ENCODE measurements around the gene BEND6. TPM values are rescaled to one million over a fixed set of nuclear protein-coding genes. Genes with fewer than 3 reads are reported as not detected.

BEND6 gene
- total and polyA plus RNA-seq, 10 donors: 0.26 to 1.0 (median 0.52) TPM; not detected in 1

GRCh38 chr6:56978530-56978929, 23.6 kb downstream of the BEND6 start:
- peaks cover 0 to 32% (median 21%) of the 10 kb centered on the region in 8 donors for H3K9me3 ChIP-seq
- no peaks in the 10 kb centered on the region for H3K27me3 ChIP-seq (replicated peaks in 1 of 7)
- intact Hi-C loops (cut with DNase I; ENCODE audit: low total_unique reads): no loop called here
- H3K4me1 ChIP-seq: no peaks in the 10 kb centered on the region
- no peak overlapping the region for H3K4me3 ChIP-seq
- no peak for DNase-seq
- H3K27ac ChIP-seq: no peak overlapping the region
- TF ChIP-seq POLR2AphosphoS5 (IDR thresholded peaks at IDR 0.05): no peak
- TF ChIP-seq POLR2A (IDR thresholded peaks at IDR 0.05): no peak
- TF ChIP-seq, protein P1, sequence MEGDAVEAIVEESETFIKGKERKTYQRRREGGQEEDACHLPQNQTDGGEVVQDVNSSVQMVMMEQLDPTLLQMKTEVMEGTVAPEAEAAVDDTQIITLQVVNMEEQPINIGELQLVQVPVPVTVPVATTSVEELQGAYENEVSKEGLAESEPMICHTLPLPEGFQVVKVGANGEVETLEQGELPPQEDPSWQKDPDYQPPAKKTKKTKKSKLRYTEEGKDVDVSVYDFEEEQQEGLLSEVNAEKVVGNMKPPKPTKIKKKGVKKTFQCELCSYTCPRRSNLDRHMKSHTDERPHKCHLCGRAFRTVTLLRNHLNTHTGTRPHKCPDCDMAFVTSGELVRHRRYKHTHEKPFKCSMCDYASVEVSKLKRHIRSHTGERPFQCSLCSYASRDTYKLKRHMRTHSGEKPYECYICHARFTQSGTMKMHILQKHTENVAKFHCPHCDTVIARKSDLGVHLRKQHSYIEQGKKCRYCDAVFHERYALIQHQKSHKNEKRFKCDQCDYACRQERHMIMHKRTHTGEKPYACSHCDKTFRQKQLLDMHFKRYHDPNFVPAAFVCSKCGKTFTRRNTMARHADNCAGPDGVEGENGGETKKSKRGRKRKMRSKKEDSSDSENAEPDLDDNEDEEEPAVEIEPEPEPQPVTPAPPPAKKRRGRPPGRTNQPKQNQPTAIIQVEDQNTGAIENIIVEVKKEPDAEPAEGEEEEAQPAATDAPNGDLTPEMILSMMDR (IDR thresholded peaks at IDR 0.05 in 8 of 11, conservative IDR thresholded peaks at IDR 0.05 in 3 of 11): no peak
- no peaks in the 10 kb centered on the region for H3K36me3 ChIP-seq
- WGBS, 5 donors: 58 to 98% (median 98%) methylated on average over 1 of the region's 1 CpG

GRCh38 chr6:56984361-56984760, 29.5 kb downstream of the BEND6 start:
- H3K27ac ChIP-seq: no peak overlapping the region
- TF ChIP-seq POLR2AphosphoS5 (IDR thresholded peaks at IDR 0.05) (no peak), POLR2A (IDR thresholded peaks at IDR 0.05) (no peak)
- TF ChIP-seq, protein P1 (IDR thresholded peaks at IDR 0.05 in 8 of 11, conservative IDR thresholded peaks at IDR 0.05 in 3 of 11): no peak
- no peaks in the 10 kb centered on the region for H3K36me3 ChIP-seq
- intact Hi-C loops (cut with DNase I; ENCODE audit: low total_unique reads): no loop called here
- no peaks in the 10 kb centered on the region for H3K4me1 ChIP-seq
- H3K4me3 ChIP-seq: no peak overlapping the region
- DNase-seq: no peak
- no peaks in the 10 kb centered on the region for H3K27me3 ChIP-seq (replicated peaks in 1 of 7)
- 44 to 68% (median 56%) methylated on average over 5 of the region's 5 CpGs for WGBS, 5 donors
- H3K9me3 ChIP-seq: no peaks in the 10 kb centered on the region

- Histone ChIP-seq H3K4me3 (no peak overlapping the region), H3K36me3 (no peaks in the 10 kb centered on the region), H3K4me1 (no peaks in the 10 kb centered on the region), H3K27ac (no peak overlapping the region), H3K27me3 (replicated peaks in 1 of 7) (no peaks in the 10 kb centered on the region), H3K9me3 (no peaks in the 10 kb centered on the region)
- DNase-seq: no peak
- intact Hi-C loops (cut with DNase I; ENCODE audit: low total_unique reads): no loop called here
- WGBS, 5 donors: 93 to 99% (median 96%) methylated on average over 2 of the region's 2 CpGs
- TF ChIP-seq, protein P1 (IDR thresholded peaks at IDR 0.05 in 8 of 11, conservative IDR thresholded peaks at IDR 0.05 in 3 of 11): no peak
- no peak for TF ChIP-seq POLR2AphosphoS5 (IDR thresholded peaks at IDR 0.05)
- TF ChIP-seq POLR2A (IDR thresholded peaks at IDR 0.05): no peak
Observed at GRCh38 chr6:56984884-56985283, 30.0 kb downstream of the BEND6 start.

GRCh38 chr6:56986611-56987010, 31.7 kb downstream of the BEND6 start:
- Histone ChIP-seq H3K4me1 (no peaks in the 10 kb centered on the region), H3K36me3 (no peaks in the 10 kb centered on the region), H3K9me3 (no peaks in the 10 kb centered on the region), H3K27me3 (replicated peaks in 1 of 7) (peaks cover 0 to 9% (median 0%) of the 10 kb centered on the region in 7 donors), H3K4me3 (no peak overlapping the region), H3K27ac (no peak overlapping the region)
- intact Hi-C loops (cut with DNase I; ENCODE audit: low total_unique reads): no loop called here
- DNase-seq: no peak
- TF ChIP-seq, protein P1 (IDR thresholded peaks at IDR 0.05 in 8 of 11, conservative IDR thresholded peaks at IDR 0.05 in 3 of 11): no peak
- TF ChIP-seq POLR2AphosphoS5 (IDR thresholded peaks at IDR 0.05) (no peak), POLR2A (IDR thresholded peaks at IDR 0.05) (no peak)
- WGBS, 5 donors: 53 to 71% (median 62%) methylated on average over 1 of the region's 1 CpG
